H1 (cell line): Measurements from ENCODE around the gene SCNN1A. TPM values are rescaled to one million over a fixed set of nuclear protein-coding genes. Genes with fewer than 3 reads are reported as not detected.

Source experiments
- BRCA1 ChIP-seq: IDR thresholded peaks from 2 replicates; pipeline ENCODE4 v1.6.1; 2012; ENCODE audit warnings: low read depth, low read length, improper control_type of control experiment
- KDM4A ChIP-seq: IDR thresholded peaks from one replicate; pipeline ENCODE4 v1.7.1; 2012; ENCODE audit warnings: low read depth, mild to moderate bottlenecking, moderate library complexity, low read length, inconsistent platforms; ENCODE audit not compliant: severe bottlenecking
- polyA plus RNA-seq, 7 experiments: library from polyadenylated mRNA; depleted of rRNA in 3 of 7; stranded (reverse) in 5 of 7; unstranded in 2 of 7; fragments of >200 nt in 5 of 7; fragments of 200-250 nt in 2 of 7; gene quantifications; 1 replicate in 5 of 7; 2 replicates in 1 of 7; 4 replicates in 1 of 7; pipeline versions ENCODE4 v1.2.1 to v1.2.3, GENCODE V29; 2011 to 2013; ENCODE audit warnings: missing spikeins in 2 of 7, mixed read lengths in 2 of 7
- total RNA-seq: library from RNA; stranded (reverse); fragmentation: NEBNext Ultra II Directional; extraction: Animal tissue kit (Norgen Biotek cat#: 25700); gene quantifications from 2 replicates; pipeline ENCODE4 v1.2.1, GENCODE V29; 2021

Gene SCNN1A
- total and polyA plus RNA-seq, 2 of the 8 experiments (the other 6 are each of a cell fraction or from before 2014, with no cell fraction given) = 85.5 to 156 TPM

GRCh38 chr12:6310771-6311610 lies 64.4 kb downstream of the SCNN1A start (continued):
- no peak for TF ChIP-seq BRCA1
- TF ChIP-seq KDM4A = peak; percentile 69
